HL-60 (cell line): ENCODE data around the gene UHRF2.

ENCODE experiments used
- DNase-seq, 2 experiments: peaks; one replicate each; pipeline ENCODE4 v3.0.0-alpha.2; 2010 to 2020; ENCODE audit warnings: low read depth in 1 of 2, low spot score in 1 of 2
- H3K27ac ChIP-seq: fragments of 250-450 bp; sonication (Bioruptor Pico); replicated peaks from 2 replicates; pipeline ENCODE4 v1.5.1; 2020; ENCODE audit warnings: mild to moderate bottlenecking, moderate library complexity
- H3K27me3 ChIP-seq: fragments of 250-450 bp; sonication (Bioruptor Pico); 2 replicates; pipeline ENCODE4 v1.5.1; 2021; ENCODE audit warnings: mild to moderate bottlenecking, moderate library complexity; ENCODE audit not compliant: insufficient read depth, poor library complexity, severe bottlenecking
- H3K4me3 ChIP-seq: replicated peaks from 2 replicates; pipeline ENCODE4 v1.5.1; 2011; ENCODE audit warnings: mild to moderate bottlenecking, control low read depth, low read length; ENCODE audit not compliant: insufficient read depth
- CTCF ChIP-seq: IDR thresholded peaks from one replicate; pipeline ENCODE4 v1.5.1; 2011; ENCODE audit warnings: low read length, control low read depth, inconsistent platforms; ENCODE audit not compliant: insufficient read depth
- GABPA ChIP-seq: IDR thresholded peaks from 2 replicates; pipeline ENCODE4 v1.6.1; 2012; ENCODE audit warnings: low read depth
- POLR2AphosphoS5 ChIP-seq: IDR thresholded peaks from 2 replicates; pipeline ENCODE4 v1.6.1; 2012; ENCODE audit warnings: low read depth
- REST ChIP-seq: IDR thresholded peaks from 2 replicates; pipeline ENCODE4 v1.6.1; 2012; ENCODE audit warnings: low read depth; ENCODE audit not compliant: insufficient replicate concordance
- SPI1 ChIP-seq: IDR thresholded peaks from 2 replicates; pipeline ENCODE4 v1.6.1; 2012; ENCODE audit warnings: low read depth, mild to moderate bottlenecking, borderline replicate concordance

Gene UHRF2

GRCh38 chr9:6479959-6480358 is 67.0 kb downstream of the UHRF2 start:
- Histone ChIP-seq H3K27ac (no peak overlapping the region), H3K4me3 (no peak overlapping the region), H3K27me3 (no peaks in the 10 kb centered on the region)
- no peak for DNase-seq
- TF ChIP-seq GABPA: no peak
- TF ChIP-seq POLR2AphosphoS5: no peak
- no peak for TF ChIP-seq CTCF
- no peak for TF ChIP-seq SPI1
- no peak for TF ChIP-seq REST

DNA sequence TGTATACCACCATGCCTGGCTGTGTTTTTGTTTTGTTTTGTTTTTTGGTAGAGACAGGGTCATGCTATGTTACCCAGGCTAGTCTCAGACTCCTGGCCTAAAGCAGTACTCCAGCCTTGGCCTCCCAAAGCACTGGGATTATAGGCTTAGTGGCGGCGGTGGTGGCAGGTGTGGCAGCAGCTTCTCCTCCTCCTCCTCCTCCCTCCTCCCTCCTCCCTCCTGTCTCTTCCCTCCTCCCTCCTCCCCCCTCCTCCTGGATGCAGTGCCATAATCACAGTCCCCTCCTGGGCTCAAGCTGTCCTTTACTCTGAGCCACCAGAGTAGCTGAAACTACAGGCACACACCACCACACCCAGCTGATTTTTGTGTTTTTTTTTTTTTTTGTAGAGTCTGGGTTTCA is 71.2 kb downstream of the UHRF2 start:
- TF ChIP-seq POLR2AphosphoS5 (no peak), GABPA (no peak), SPI1 (no peak), CTCF (no peak), REST (no peak)
- Histone ChIP-seq H3K27me3 (no peaks in the 10 kb centered on the region), H3K4me3 (no peak overlapping the region), H3K27ac (no peak overlapping the region)
- DNase-seq: no peak

DNA sequence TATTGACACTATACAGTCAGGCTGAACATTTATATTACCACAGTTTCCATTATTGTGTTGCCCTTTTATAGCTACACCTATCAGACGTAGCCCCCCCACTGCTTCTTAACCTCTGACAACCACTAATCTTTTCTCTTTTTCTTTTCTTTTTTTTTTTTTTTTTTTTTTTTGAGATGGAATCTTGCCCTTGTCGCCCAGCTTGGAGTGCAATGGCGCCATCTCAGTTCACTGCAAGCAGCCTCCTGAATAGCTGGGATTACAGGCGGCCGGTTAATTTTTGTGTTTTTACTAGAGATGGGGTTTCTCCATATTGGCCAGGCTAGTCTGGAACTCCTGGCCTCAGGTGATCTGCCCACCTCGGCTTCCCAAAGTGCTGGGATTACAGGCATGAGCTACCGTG is 75.4 kb downstream of the UHRF2 start:
- TF ChIP-seq SPI1 (no peak), GABPA (no peak), REST (no peak), POLR2AphosphoS5 (no peak), CTCF (no peak)
- Histone ChIP-seq H3K4me3 (no peak overlapping the region), H3K27ac (no peak overlapping the region), H3K27me3 (no peaks in the 10 kb centered on the region)
- no peak for DNase-seq
